Heart right ventricle (tissue), 16 donors: ENCODE data around the gene TMEM9. TPM values are rescaled to one million over a fixed set of nuclear protein-coding genes. Genes with fewer than 3 reads are reported as not detected.

Source experiments
- ATAC-seq, 8 donors: fragments of 200-7000 bp; cut with Tn5 transposase; one replicate each; pipeline ENCODE4 v1.9.1; 2020; ENCODE audit warnings: mild to moderate bottlenecking in 8 of 8, moderate library complexity in 8 of 8, moderate number of reproducible peaks in 1 of 8
- DNase-seq, 2 donors: peaks; one replicate each; pipeline ENCODE4 v3.0.0-alpha.2; 2020
- H3K27ac ChIP-seq, 10 donors: fragments of 200-600 bp; sonication (generic) in 2 of 10; one replicate each; pipeline versions ENCODE4 v1.5.0 to v1.8.0; 2020 to 2022; ENCODE audit warnings: mild to moderate bottlenecking in 3 of 10
- H3K27me3 ChIP-seq, 7 donors: fragments of 200-600 bp; one replicate each; pipeline ENCODE4 v1.8.0; 2021 to 2022; ENCODE audit warnings: mild to moderate bottlenecking in 2 of 7
- H3K36me3 ChIP-seq, 9 donors: fragments of 200-600 bp; sonication (generic) in 1 of 9; one replicate each; pipeline versions ENCODE4 v1.5.0 to v1.8.0; 2020 to 2022; ENCODE audit warnings: mild to moderate bottlenecking in 2 of 9
- H3K4me1 ChIP-seq, 9 donors: fragments of 200-600 bp; sonication (generic) in 1 of 9; one replicate each; pipeline versions ENCODE4 v1.5.0 to v1.8.0; 2020 to 2022; ENCODE audit warnings: mild to moderate bottlenecking in 4 of 9
- H3K4me3 ChIP-seq, 10 donors: fragments of 200-600 bp; sonication (generic) in 2 of 10; one replicate each; pipeline versions ENCODE4 v1.5.0 to v1.8.0; 2020 to 2022; ENCODE audit warnings: mild to moderate bottlenecking in 7 of 10, moderate library complexity in 2 of 10
- H3K9me3 ChIP-seq, 11 donors: fragments of 200-600 bp in 10 of 11; sonication (generic) in 2 of 11; one replicate each; pipeline versions ENCODE4 v1.5.0 to v1.8.0; 2013 to 2022; ENCODE audit warnings: mild to moderate bottlenecking in 2 of 11, control low read depth in 1 of 11, moderate library complexity in 1 of 11
- WGBS, 2 donors: extraction: QIAGEN DNeasy Blood & Tissue Kit; methylation state at CpG; one replicate each; pipeline ENCODE4 v1.1.7; 2013; ENCODE audit warnings: inconsistent platforms in 1 of 2; 5-methylcytosine and 5-hydroxymethylcytosine counted together
- intact Hi-C, 10 donors: fragments of 100-400 bp; cut with DNase I; formaldehyde crosslinking; loops; one replicate each; pipeline versions ENCODE4 v1.11.1 to v1.14.2; 2022
- polyA plus RNA-seq, 2 donors: library from polyadenylated mRNA; stranded (reverse); fragments of 200-250 nt; gene quantifications; one replicate each; pipeline ENCODE4 v1.2.3, GENCODE V29; 2013
- total RNA-seq, 10 donors: library from RNA; stranded (reverse); fragmentation: NEBNext Ultra II Directional in 3 of 10; extraction: Animal tissue kit (Norgen Biotek cat#: 25700) in 3 of 10; gene quantifications; one replicate each; pipeline versions ENCODE4 v1.2.1 to v1.2.4, GENCODE V29; 2021 to 2023
- TF ChIP-seq, protein P1 (sequence below), 9 donors: fragments of 200-600 bp; sonication (generic) in 2 of 9; IDR thresholded peaks; one replicate each; pipeline versions ENCODE4 v1.5.0 to v1.8.0; 2021 to 2022; ENCODE audit warnings: antibody characterized with exemption in 9 of 9, mild to moderate bottlenecking in 5 of 9, moderate library complexity in 1 of 9
- donor health status: Arrhythmogenic right ventricular cardiomyopathy.
- donor health status: ischemic (EF 13 %, LVEDD 7.1; RV severe dilation, severe dysfunction).
- donor health status: healthy with polysubstance abuse.
- donor health status: DM: no; HTN: yes; CAD: no.
- donor health status: DM: no; HTN: no; CAD: no.
- donor health status: ischemic (EF 25% LVEDD 6.9; RV normal size, moderate dysfunction).
- donor health status: ischemic (EF 25% LVEDD 5.7; RV mildly dilated, moderate dysfunction).
- donor health status: healthy.
- donor health status: DM: yes; HTN: yes; CAD: no.
- donor health status: Ischemic cardiomyopathy.
- donor health status: ischemic (EF 35%, LVEDD 5.7; RV mildly dilated, moderate dysfunction).
- donor health status: nonischemic (EF 11% LVEDD 7.7; RV severe dilation, severe dysfunction).
- donor health status: DM: yes; HTN: yes; CAD: no.
- donor health status: PGD.
- donor health status: ischemic (EF 29% LVEDD 5.4; RV normal size, mild dysfunction).
- donor health status: nonischemic (EF 23%, LVEDD 6.1; RV moderate dilation, normal function).

TMEM9 gene
- total and polyA plus RNA-seq, 12 donors = 19.6 to 49.6 (median 25.4) TPM

DNA sequence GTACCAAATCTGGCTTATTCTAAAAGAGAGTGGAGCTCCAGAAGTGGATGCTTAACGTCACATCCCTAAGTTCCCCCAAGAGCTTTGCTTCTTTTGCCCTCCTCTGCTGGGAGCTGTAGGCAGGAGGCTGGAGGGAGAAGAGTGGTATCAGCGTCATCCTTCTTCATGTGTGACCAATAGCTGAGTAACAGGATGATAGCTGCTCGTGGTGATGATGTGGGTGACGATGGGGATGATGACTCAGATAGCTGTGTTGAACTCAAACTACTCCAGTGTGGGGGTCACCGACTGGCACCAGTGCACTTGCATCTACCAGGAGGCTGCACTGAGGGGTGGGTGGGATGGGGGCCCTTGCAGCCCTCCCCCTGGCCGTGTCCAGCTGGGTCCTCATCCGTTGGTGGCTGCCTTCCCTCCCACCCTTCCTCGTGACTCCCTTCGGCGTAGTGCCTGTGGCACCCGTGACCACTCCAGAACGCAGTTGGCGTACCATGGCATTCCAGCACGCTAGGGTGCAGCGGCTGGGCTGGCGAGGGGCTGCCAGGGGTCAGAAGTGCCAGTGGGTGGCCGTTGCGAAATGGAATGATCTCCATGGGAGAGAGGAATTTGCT lies 37.5 kb upstream of the TMEM9 start:
- peaks cover 0 to 17% (median 11%) of the 10 kb centered on the region in 7 donors for H3K27me3 ChIP-seq
- intact Hi-C loops = no loop called here
- DNase-seq (no peak), ATAC-seq (no peak)
- peaks cover 0 to 9% (median 0%) of the 10 kb centered on the region in 9 donors for H3K4me1 ChIP-seq
- no peak overlapping the region for H3K4me3 ChIP-seq
- H3K9me3 ChIP-seq = no peaks in the 10 kb centered on the region
- no peaks in the 10 kb centered on the region for H3K36me3 ChIP-seq
- WGBS, 2 donors = 79 to 80% methylated on average over 18 of the region's 18 CpGs
- TF ChIP-seq, protein P1, sequence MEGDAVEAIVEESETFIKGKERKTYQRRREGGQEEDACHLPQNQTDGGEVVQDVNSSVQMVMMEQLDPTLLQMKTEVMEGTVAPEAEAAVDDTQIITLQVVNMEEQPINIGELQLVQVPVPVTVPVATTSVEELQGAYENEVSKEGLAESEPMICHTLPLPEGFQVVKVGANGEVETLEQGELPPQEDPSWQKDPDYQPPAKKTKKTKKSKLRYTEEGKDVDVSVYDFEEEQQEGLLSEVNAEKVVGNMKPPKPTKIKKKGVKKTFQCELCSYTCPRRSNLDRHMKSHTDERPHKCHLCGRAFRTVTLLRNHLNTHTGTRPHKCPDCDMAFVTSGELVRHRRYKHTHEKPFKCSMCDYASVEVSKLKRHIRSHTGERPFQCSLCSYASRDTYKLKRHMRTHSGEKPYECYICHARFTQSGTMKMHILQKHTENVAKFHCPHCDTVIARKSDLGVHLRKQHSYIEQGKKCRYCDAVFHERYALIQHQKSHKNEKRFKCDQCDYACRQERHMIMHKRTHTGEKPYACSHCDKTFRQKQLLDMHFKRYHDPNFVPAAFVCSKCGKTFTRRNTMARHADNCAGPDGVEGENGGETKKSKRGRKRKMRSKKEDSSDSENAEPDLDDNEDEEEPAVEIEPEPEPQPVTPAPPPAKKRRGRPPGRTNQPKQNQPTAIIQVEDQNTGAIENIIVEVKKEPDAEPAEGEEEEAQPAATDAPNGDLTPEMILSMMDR (IDR thresholded peaks at IDR 0.05) = no peak
- no peak overlapping the region for H3K27ac ChIP-seq

DNA sequence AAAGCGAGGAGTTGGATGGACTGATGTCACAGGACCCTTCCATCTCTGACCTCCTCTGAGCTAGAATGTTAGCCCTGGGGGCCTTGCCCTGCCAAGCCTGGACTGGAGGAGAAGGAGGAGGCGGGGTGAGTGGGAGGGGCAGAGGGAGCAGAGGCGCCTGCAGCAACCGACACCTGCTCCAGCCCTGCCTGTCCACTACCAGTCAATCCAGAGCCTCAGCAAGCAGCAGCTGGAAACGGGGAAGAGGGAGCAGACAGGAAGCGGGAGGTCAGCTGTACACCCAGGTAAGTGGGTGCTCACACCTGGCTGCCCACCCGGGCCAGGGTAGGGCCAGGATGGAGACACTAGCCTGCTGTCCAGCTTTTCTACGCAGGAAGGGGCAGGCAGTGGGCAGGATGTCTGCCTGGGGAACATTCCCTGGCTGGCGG lies 36.4 kb upstream of the TMEM9 start, which contains the start of gene IGFN1:
TSS of gene IGFN1 (plus strand) at position 201 of the 428 bp plus-strand sequence. CDS start 2,470 bp downstream, outside the sequence.
- peaks cover 0 to 17% (median 11%) of the 10 kb centered on the region in 7 donors for H3K27me3 ChIP-seq
- ATAC-seq (no peak), DNase-seq (no peak)
- TF ChIP-seq, protein P1 (IDR thresholded peaks at IDR 0.05) = no peak
- intact Hi-C loops = no loop called here
- no peaks in the 10 kb centered on the region for H3K9me3 ChIP-seq
- H3K27ac ChIP-seq = no peak within 1 kb of the TSS
- H3K36me3 ChIP-seq = no peaks in the 10 kb centered on the region
- H3K4me3 ChIP-seq = no peak within 1 kb of the TSS
- peaks cover 0 to 9% (median 0%) of the 10 kb centered on the region in 9 donors for H3K4me1 ChIP-seq
- WGBS, 2 donors = 51 to 52% methylated on average over 9 of the region's 9 CpGs

DNA sequence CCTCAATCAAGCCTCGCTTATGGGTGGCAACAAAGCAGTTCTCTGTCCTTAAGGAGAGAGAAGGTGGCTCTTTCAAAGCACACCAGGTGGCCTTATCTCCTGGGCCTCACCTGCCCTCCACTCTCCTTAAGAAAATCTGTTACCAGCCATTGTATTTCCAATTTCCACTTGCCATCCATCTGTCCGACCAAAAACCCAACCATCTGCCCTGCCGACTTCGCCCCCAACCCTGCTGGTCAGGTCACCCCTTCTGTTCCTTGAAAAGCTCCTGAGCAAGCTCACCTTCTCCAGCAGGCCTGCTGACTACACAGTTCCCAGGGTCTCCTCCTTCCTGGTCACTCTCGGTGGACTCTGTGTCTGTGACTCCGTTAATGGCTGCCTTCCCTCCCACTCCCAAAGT lies 35.7 kb upstream of the TMEM9 start:
- Histone ChIP-seq H3K9me3 (no peaks in the 10 kb centered on the region), H3K27ac (no peak overlapping the region), H3K4me1 (peaks cover 0 to 12% (median 0%) of the 10 kb centered on the region in 9 donors), H3K4me3 (no peak overlapping the region), H3K27me3 (peaks cover 0 to 17% (median 11%) of the 10 kb centered on the region in 7 donors), H3K36me3 (no peaks in the 10 kb centered on the region)
- TF ChIP-seq, protein P1 (IDR thresholded peaks at IDR 0.05) = no peak
- intact Hi-C loops = no loop called here
- DNase-seq (no peak), ATAC-seq (no peak)
- WGBS, 2 donors = 86 to 92% methylated on average over 6 of the region's 6 CpGs

GRCh38 chr1:201189085-201189484 lies 34.8 kb upstream of the TMEM9 start:
- DNase-seq (no peak), ATAC-seq (no peak)
- Histone ChIP-seq H3K4me1 (peaks cover 0 to 21% (median 6%) of the 10 kb centered on the region in 9 donors), H3K9me3 (no peaks in the 10 kb centered on the region), H3K27ac (no peak overlapping the region), H3K36me3 (no peaks in the 10 kb centered on the region), H3K27me3 (peaks cover 0 to 16% (median 11%) of the 10 kb centered on the region in 7 donors), H3K4me3 (no peak overlapping the region)
- TF ChIP-seq, protein P1 (IDR thresholded peaks at IDR 0.05) = no peak
- intact Hi-C loops = no loop called here
- 60 to 77% methylated on average over 2 of the region's 2 CpGs for WGBS, 2 donors
